Measurements from ENCODE around the gene RESF1.
A peak's percentile ranks its signal among the peaks of the same experiment; 100 is the strongest.
"Not testable (repeated sequence)": the region's sequence is repeated elsewhere in the genome, so short reads cannot be mapped to it uniquely, and the experiment has no call there.

RESF1 gene
- total RNA-seq, result 367 to 909 reads per million in 2 donors

- DNase-seq, result peak; percentile 70
Measured at GRCh38 chr12:31959161-31959700, at the start of gene RESF1. RESF1 (plus strand) TSS chr12:31959415; CDS start chr12:31980956, 21,541 bp downstream.

- no peak for DNase-seq
Measured at GRCh38 chr12:31914927-31915326, 44.3 kb upstream of the RESF1 start.

- DNase-seq, result no peak
Measured at GRCh38 chr12:31915446-31915845, 43.8 kb upstream of the RESF1 start.

GRCh38 chr12:31922341-31923062 is 36.7 kb upstream of the RESF1 start:
- DNase-seq, result no peak

- DNase-seq, result no peak
Measured at GRCh38 chr12:31923063-31923412, 36.2 kb upstream of the RESF1 start.

- no peak for DNase-seq
Measured at GRCh38 chr12:31928246-31929026, 30.8 kb upstream of the RESF1 start.

GRCh38 chr12:31929027-31929526 is 30.1 kb upstream of the RESF1 start:
- no peak for DNase-seq

GRCh38 chr12:31931796-31932715 is 27.2 kb upstream of the RESF1 start:
- no peak for DNase-seq

- DNase-seq, result no peak
Measured at GRCh38 chr12:31944299-31944698, 14.9 kb upstream of the RESF1 start.

- DNase-seq, result no peak
Measured at GRCh38 chr12:31947971-31948370, 11.2 kb upstream of the RESF1 start.

GRCh38 chr12:31948697-31949359 is 10.4 kb upstream of the RESF1 start:
- not testable (repeated sequence) for DNase-seq

- no peak for DNase-seq
Measured at GRCh38 chr12:31950088-31950487, 9.1 kb upstream of the RESF1 start.

GRCh38 chr12:31950492-31950891 is 8.7 kb upstream of the RESF1 start:
- no peak for DNase-seq

GRCh38 chr12:31951008-31951407 is 8.2 kb upstream of the RESF1 start:
- DNase-seq, result no peak

- no peak for DNase-seq
Measured at GRCh38 chr12:31951939-31952338, 7.3 kb upstream of the RESF1 start.

- no peak for DNase-seq
Measured at GRCh38 chr12:31952418-31952817, 6.8 kb upstream of the RESF1 start.

GRCh38 chr12:31954925-31955858 is 4.0 kb upstream of the RESF1 start:
- DNase-seq, result no peak

- DNase-seq, result no peak
Measured at GRCh38 chr12:31958569-31959160, 550 bp upstream of the RESF1 start.

GRCh38 chr12:31959701-31960391 is 631 bp downstream of the RESF1 start:
- DNase-seq, result peak; percentile 57

GRCh38 chr12:31961137-31961536 is 1.9 kb downstream of the RESF1 start:
- no peak for DNase-seq

Measured in T-helper 9 cell (primary cell).